ENCODE measurements around the gene BANF2. TPM values are rescaled to one million over a fixed set of nuclear protein-coding genes. Genes with fewer than 3 reads are reported as not detected.

BANF2 gene
- total RNA-seq, 1 donor from 2014 or later = not detected

Other genes with a start within 250 kb of the BANF2 start
- 0.10 TPM for gene BFSP1, start 168.6 kb upstream of the BANF2 start, total RNA-seq
- gene DSTN, start 129.9 kb upstream of the BANF2 start, total RNA-seq = 96.2 TPM
- 191 TPM for gene RRBP1, start 17.7 kb upstream of the BANF2 start, total RNA-seq

All from left lobe of liver (tissue), 1 donor.